CD4-positive, alpha-beta T cell treated with Interleukin-12 subunit alpha and Interleukin-12 subunit beta, for 1 hour (primary cell): Measurements from ENCODE around the gene ZNF597.

Source experiments
- DNase-seq: peaks from one replicate; pipeline ENCODE4 v3.0.0-alpha.2; 2020

ZNF597 gene

GRCh38 chr16:3443108-3444031 lies at the start of gene ZNF597, which contains the start of gene NAA60:
ZNF597 (minus strand) TSS chr16:3443504; CDS start chr16:3443153, 351 bp downstream.
NAA60 (plus strand) TSS chr16:3443680; CDS start chr16:3476228, 32,548 bp downstream.
- peak; percentile 89 for DNase-seq

- DNase-seq: no peak
These were observed 49.1 kb upstream of the ZNF597 start for GRCh38 chr16:3492356-3492755.

GRCh38 chr16:3490911-3491629 lies 47.8 kb upstream of the ZNF597 start:
- DNase-seq: no peak

- DNase-seq: no peak
These were observed 45.5 kb upstream of the ZNF597 start for GRCh38 chr16:3488801-3489200.

GRCh38 chr16:3487521-3488410 lies 44.5 kb upstream of the ZNF597 start:
- no peak for DNase-seq

GRCh38 chr16:3486506-3487215 lies 43.4 kb upstream of the ZNF597 start:
- DNase-seq: no peak

- DNase-seq: no peak
These were observed 42.7 kb upstream of the ZNF597 start for GRCh38 chr16:3485821-3486505.

GRCh38 chr16:3485097-3485745 lies 41.9 kb upstream of the ZNF597 start:
- no peak for DNase-seq

- DNase-seq: no peak
These were observed 41.2 kb upstream of the ZNF597 start for GRCh38 chr16:3484318-3485096.

GRCh38 chr16:3482659-3483241 lies 39.4 kb upstream of the ZNF597 start:
- no peak for DNase-seq

- no peak for DNase-seq
These were observed 38.7 kb upstream of the ZNF597 start for GRCh38 chr16:3481696-3482658.

GRCh38 chr16:3480901-3481695 lies 37.8 kb upstream of the ZNF597 start:
- DNase-seq: no peak

- DNase-seq: no peak
These were observed 36.4 kb upstream of the ZNF597 start for GRCh38 chr16:3479654-3480216.

GRCh38 chr16:3478242-3478925 lies 35.1 kb upstream of the ZNF597 start:
- DNase-seq: no peak

GRCh38 chr16:3476409-3476808 lies 33.1 kb upstream of the ZNF597 start:
- no peak for DNase-seq

GRCh38 chr16:3475604-3476375 lies 32.5 kb upstream of the ZNF597 start:
- DNase-seq: no peak
